SK-N-SH (cell line): ENCODE results near the gene EML5. TPM values are rescaled to one million over a fixed set of nuclear protein-coding genes. Genes with fewer than 3 reads are reported as not detected.

ENCODE experiments used
- CTCF ChIA-PET: fragments of 300-600, 350-600 bp; formaldehyde crosslinking; extraction: SDS; loops from one replicate; lab custom pipeline; 2021; lab: Yijun Ruan, JAX
- POLR2A ChIA-PET: fragments of 350-600 bp; sonication (Branson Sonifier 250); formaldehyde crosslinking; extraction: SDS; loops from one replicate; lab custom pipeline; 2020; ENCODE audit warnings: antibody characterized with exemption, inconsistent platforms; lab: Yijun Ruan, JAX
- DNase-seq: peaks from one replicate; pipeline ENCODE4 v3.0.0; 2012
- H2AFZ ChIP-seq: fragments of 200-600 bp; sonication (generic); 2 replicates; pipeline ENCODE4 v1.8.1; 2016; ENCODE audit warnings: antibody characterized with exemption, mild to moderate bottlenecking, low read depth
- H3F3A ChIP-seq: fragments of 200-600 bp; sonication (generic); replicated peaks from 2 replicates; pipeline ENCODE3; 2016; ENCODE audit warnings: antibody characterized with exemption, mild to moderate bottlenecking; ENCODE audit not compliant: insufficient read depth
- H3K27ac ChIP-seq, 2 experiments: fragments of 200-500 bp in 1 of 2; fragments of 200-600 bp in 1 of 2; sonication (Bioruptor generic) in 1 of 2; sonication (generic), shearing (Covaris generic) in 1 of 2; 2 replicates each; pipeline versions ENCODE4 v1.5.1 to v1.6.1; 2014 to 2016; ENCODE audit warnings: low read depth in 2 of 2, inconsistent platforms in 1 of 2, low read length in 1 of 2, mild to moderate bottlenecking in 1 of 2, mixed read lengths in 1 of 2
- H3K27me3 ChIP-seq: fragments of 200-600 bp; sonication (generic), shearing (Covaris generic); 2 replicates; pipeline ENCODE4 v1.6.1; 2016; ENCODE audit warnings: mixed run types; ENCODE audit not compliant: insufficient read depth
- H3K36me3 ChIP-seq, 2 experiments: fragments of 200-500 bp in 1 of 2; fragments of 200-600 bp in 1 of 2; sonication (Bioruptor generic) in 1 of 2; sonication (generic) in 1 of 2; replicated peaks in 1 of 2; 2 replicates each; pipeline versions ENCODE3 to v1.5.1; 2014 to 2016; ENCODE audit warnings: low read length in 1 of 2, mild to moderate bottlenecking in 1 of 2; ENCODE audit not compliant: insufficient read depth in 2 of 2, control insufficient read depth in 1 of 2
- H3K4me1 ChIP-seq, 2 experiments: fragments of 200-500 bp in 1 of 2; fragments of 200-600 bp in 1 of 2; sonication (Bioruptor generic) in 1 of 2; sonication (generic), shearing (Covaris generic) in 1 of 2; 2 replicates each; pipeline versions ENCODE4 v1.5.1 to v1.6.1; 2014 to 2016; ENCODE audit warnings: low read depth in 1 of 2, low read length in 1 of 2, mixed run types in 1 of 2; ENCODE audit not compliant: insufficient read depth in 2 of 2, control insufficient read depth in 1 of 2
- H3K4me2 ChIP-seq: fragments of 200-600 bp; sonication (generic), shearing (Covaris generic); 2 replicates; pipeline ENCODE4 v1.6.1; 2017; ENCODE audit warnings: mixed run types
- H3K4me3 ChIP-seq, 2 experiments: fragments of 200-500 bp in 1 of 2; fragments of 200-600 bp in 1 of 2; sonication (Bioruptor generic) in 1 of 2; sonication (generic), shearing (Covaris generic) in 1 of 2; 2 replicates each; pipeline versions ENCODE4 v1.5.1 to v1.8.1; 2014 to 2016; ENCODE audit warnings: low read depth in 2 of 2, inconsistent platforms in 1 of 2, low read length in 1 of 2, mild to moderate bottlenecking in 1 of 2, mixed read lengths in 1 of 2, moderate library complexity in 1 of 2
- H3K79me2 ChIP-seq: fragments of 200-600 bp; sonication (generic); 2 replicates; pipeline ENCODE4 v1.8.1; 2017; ENCODE audit warnings: mild to moderate bottlenecking; ENCODE audit not compliant: insufficient read depth
- H3K9ac ChIP-seq: fragments of 200-600 bp; sonication (generic); 2 replicates; pipeline ENCODE4 v1.6.1; 2017; ENCODE audit warnings: mixed run types
- H3K9me2 ChIP-seq: fragments of 200-600 bp; sonication (generic); 2 replicates; pipeline ENCODE4 v1.6.1; 2017; ENCODE audit warnings: mixed run types
- H3K9me3 ChIP-seq: fragments of 200-600 bp; sonication (generic); 2 replicates; pipeline ENCODE4 v1.6.1; 2017; ENCODE audit warnings: mixed run types, mild to moderate bottlenecking, moderate library complexity
- H4K20me1 ChIP-seq: fragments of 200-600 bp; sonication (generic); 2 replicates; pipeline ENCODE4 v1.6.1; 2017; ENCODE audit warnings: mild to moderate bottlenecking, mixed run types; ENCODE audit not compliant: insufficient read depth
- CHD2 ChIP-seq: fragments of 150-350 bp; IDR thresholded peaks from 2 replicates; pipeline ENCODE4 v1.6.1; 2018; ENCODE audit warnings: low read length; ENCODE audit not compliant: partially characterized antibody
- ELF1 ChIP-seq: IDR thresholded peaks from 2 replicates; pipeline ENCODE4 v1.4.0; 2012
- EP300 ChIP-seq, 2 experiments: IDR thresholded peaks; 2 replicates each; pipeline versions ENCODE4 v1.4.0 to v1.6.1; 2012; ENCODE audit warnings: borderline replicate concordance in 1 of 2, low read depth in 1 of 2, low read length in 1 of 2
- FOXJ3 ChIP-seq: sonication (generic); formaldehyde crosslinking; IDR thresholded peaks from 2 replicates; pipeline ENCODE4 v1.5.1; 2020; ENCODE audit warnings: mild to moderate bottlenecking, missing genetic modification reagents
- FOXM1 ChIP-seq: IDR thresholded peaks from 2 replicates; pipeline ENCODE4 v1.4.0; 2012; ENCODE audit warnings: low read depth, mild to moderate bottlenecking
- GABPA ChIP-seq: IDR thresholded peaks from 2 replicates; pipeline ENCODE4 v1.4.0; 2012; ENCODE audit warnings: low read depth, mild to moderate bottlenecking
- GATA2 ChIP-seq: sonication (generic); formaldehyde crosslinking; IDR thresholded peaks from 2 replicates; pipeline ENCODE4 v1.5.0; 2020; ENCODE audit warnings: mild to moderate bottlenecking, missing genetic modification reagents
- MXI1 ChIP-seq: IDR thresholded peaks from 2 replicates; pipeline ENCODE4 v1.6.1; 2012; ENCODE audit warnings: mild to moderate bottlenecking, low read depth, low read length, improper control_type of control experiment
- NFIC ChIP-seq: IDR thresholded peaks from 2 replicates; pipeline ENCODE4 v1.4.0; 2012; ENCODE audit warnings: borderline replicate concordance
- POLR2AphosphoS5 ChIP-seq: IDR thresholded peaks from 2 replicates; pipeline ENCODE4 v1.6.1; 2012; ENCODE audit warnings: low read depth, low read length
- RAD21 ChIP-seq: IDR thresholded peaks from 2 replicates; pipeline ENCODE4 v1.6.1; 2012; ENCODE audit warnings: mild to moderate bottlenecking, low read length
- RCOR1 ChIP-seq: fragments of 150-350 bp; IDR thresholded peaks from 2 replicates; pipeline ENCODE4 v1.6.1; 2017; ENCODE audit warnings: antibody characterized with exemption, low read length
- RFX5 ChIP-seq: IDR thresholded peaks from 2 replicates; pipeline ENCODE4 v1.6.1; 2012; ENCODE audit warnings: mild to moderate bottlenecking, improper control_type of control experiment, low read length
- RXRA ChIP-seq: IDR thresholded peaks from 2 replicates; pipeline ENCODE4 v1.4.0; 2012; ENCODE audit warnings: low read depth, mild to moderate bottlenecking, borderline replicate concordance
- SIN3A ChIP-seq: IDR thresholded peaks from 2 replicates; pipeline ENCODE4 v1.6.1; 2012; ENCODE audit warnings: low read depth, mild to moderate bottlenecking, low read length, moderate library complexity, borderline replicate concordance
- SMC3 ChIP-seq: IDR thresholded peaks from 2 replicates; pipeline ENCODE4 v1.6.1; 2012; ENCODE audit warnings: low read depth, low read length, improper control_type of control experiment
- TAF1 ChIP-seq: IDR thresholded peaks from 2 replicates; pipeline ENCODE4 v1.6.1; 2012; ENCODE audit warnings: low read depth, mild to moderate bottlenecking, low read length, moderate library complexity, borderline replicate concordance
- TEAD4 ChIP-seq: IDR thresholded peaks from 2 replicates; pipeline ENCODE4 v1.4.0; 2012; ENCODE audit warnings: mild to moderate bottlenecking, borderline replicate concordance; ENCODE audit not compliant: insufficient read depth
- WGBS: methylation state at CpG from one replicate; pipeline ENCODE4 v1.1.6; 2017; ENCODE audit warnings: low lambda C conversion rate; 5-methylcytosine and 5-hydroxymethylcytosine counted together
- polyA plus RNA-seq, 3 experiments: library from polyadenylated mRNA; depleted of rRNA; stranded (reverse); fragments of >200 nt; gene quantifications; 2 replicates each; pipeline ENCODE4 v1.2.3, GENCODE V29; 2012
- TF ChIP-seq, protein P1 (sequence below): fragments of 150-350 bp; IDR thresholded peaks from 2 replicates; pipeline ENCODE4 v1.6.1; 2016; ENCODE audit warnings: mild to moderate bottlenecking, low read depth, low read length
- TF ChIP-seq, protein P2 (sequence below): IDR thresholded peaks from 2 replicates; pipeline ENCODE4; 2012
- TF ChIP-seq, protein P3 (sequence below): IDR thresholded peaks from 2 replicates; pipeline ENCODE4 v1.4.0; 2012; ENCODE audit warnings: low read depth
- TF ChIP-seq, protein P4 (sequence below): IDR thresholded peaks from 2 replicates; pipeline ENCODE4 v1.4.0; 2012; ENCODE audit warnings: low read depth, borderline replicate concordance
- TF ChIP-seq, protein P5 (sequence below): IDR thresholded peaks from 2 replicates; pipeline ENCODE4 v1.6.1; 2012; ENCODE audit warnings: mild to moderate bottlenecking, low read depth, low read length, moderate library complexity

Gene EML5
- polyA plus RNA-seq, 1 of the 3 experiments (the other 2 are of a cell fraction) = 0.23 TPM

DNA sequence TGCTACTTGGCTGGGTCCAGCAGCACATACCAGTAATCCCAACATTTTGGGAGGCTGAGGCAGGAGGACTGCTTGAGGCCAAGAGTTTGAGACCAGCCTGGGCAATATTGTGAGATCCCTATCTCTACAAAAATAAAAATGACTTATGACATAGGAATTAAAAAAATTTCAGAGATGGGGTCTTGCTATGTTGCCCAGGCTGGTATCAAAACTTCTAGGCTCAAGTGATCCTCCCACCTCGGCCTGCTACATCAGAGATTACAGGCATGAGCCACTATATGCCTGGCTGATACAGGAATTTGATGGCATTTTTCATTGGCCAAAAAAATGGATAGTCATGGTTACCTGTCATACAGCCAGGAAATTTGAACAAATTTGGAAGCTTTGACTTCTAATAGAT, 175.3 kb downstream of the EML5 start:
- no peaks in the 10 kb centered on the region; the same call in 1 of the 2 replicates for H4K20me1 ChIP-seq
- H3K9me3 ChIP-seq = no peaks in the 10 kb centered on the region
- H3K79me2 ChIP-seq = no peaks in the 10 kb centered on the region
- no peak overlapping the region for H3K4me3 ChIP-seq
- peaks cover 9 to 15% of the 10 kb centered on the region in 2 experiments for H3K4me1 ChIP-seq
- H3K9me2 ChIP-seq = no peaks in the 10 kb centered on the region
- CTCF ChIA-PET = no interaction called here
- H3K9ac ChIP-seq = no peak overlapping the region
- no peak overlapping the region for H3K4me2 ChIP-seq
- peaks cover 43 to 52% of the 10 kb centered on the region in 2 experiments for H3K36me3 ChIP-seq
- no peak overlapping the region for H3K27ac ChIP-seq
- TF ChIP-seq EP300 (IDR thresholded peaks at IDR 0.05; ENCODE audit: borderline replicate concordance in 1 of 2, low read depth in 1 of 2, low read length in 1 of 2) = no peak
- TF ChIP-seq FOXM1 = no peak
- no peak for TF ChIP-seq NFIC
- TF ChIP-seq GATA2 = no peak
- TF ChIP-seq GABPA = no peak
- TF ChIP-seq, protein P1, sequence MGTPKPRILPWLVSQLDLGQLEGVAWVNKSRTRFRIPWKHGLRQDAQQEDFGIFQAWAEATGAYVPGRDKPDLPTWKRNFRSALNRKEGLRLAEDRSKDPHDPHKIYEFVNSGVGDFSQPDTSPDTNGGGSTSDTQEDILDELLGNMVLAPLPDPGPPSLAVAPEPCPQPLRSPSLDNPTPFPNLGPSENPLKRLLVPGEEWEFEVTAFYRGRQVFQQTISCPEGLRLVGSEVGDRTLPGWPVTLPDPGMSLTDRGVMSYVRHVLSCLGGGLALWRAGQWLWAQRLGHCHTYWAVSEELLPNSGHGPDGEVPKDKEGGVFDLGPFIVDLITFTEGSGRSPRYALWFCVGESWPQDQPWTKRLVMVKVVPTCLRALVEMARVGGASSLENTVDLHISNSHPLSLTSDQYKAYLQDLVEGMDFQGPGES = no peak
- TF ChIP-seq, protein P2, sequence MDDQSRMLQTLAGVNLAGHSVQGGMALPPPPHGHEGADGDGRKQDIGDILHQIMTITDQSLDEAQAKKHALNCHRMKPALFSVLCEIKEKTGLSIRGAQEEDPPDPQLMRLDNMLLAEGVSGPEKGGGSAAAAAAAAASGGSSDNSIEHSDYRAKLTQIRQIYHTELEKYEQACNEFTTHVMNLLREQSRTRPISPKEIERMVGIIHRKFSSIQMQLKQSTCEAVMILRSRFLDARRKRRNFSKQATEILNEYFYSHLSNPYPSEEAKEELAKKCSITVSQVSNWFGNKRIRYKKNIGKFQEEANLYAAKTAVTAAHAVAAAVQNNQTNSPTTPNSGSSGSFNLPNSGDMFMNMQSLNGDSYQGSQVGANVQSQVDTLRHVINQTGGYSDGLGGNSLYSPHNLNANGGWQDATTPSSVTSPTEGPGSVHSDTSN = no peak
- no peak for TF ChIP-seq POLR2AphosphoS5
- TF ChIP-seq, protein P3, sequence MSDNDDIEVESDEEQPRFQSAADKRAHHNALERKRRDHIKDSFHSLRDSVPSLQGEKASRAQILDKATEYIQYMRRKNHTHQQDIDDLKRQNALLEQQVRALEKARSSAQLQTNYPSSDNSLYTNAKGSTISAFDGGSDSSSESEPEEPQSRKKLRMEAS = no peak
- no peak for TF ChIP-seq TAF1
- no peak for TF ChIP-seq MXI1
- TF ChIP-seq SIN3A = no peak
- no peak for TF ChIP-seq RAD21
- TF ChIP-seq RCOR1 = no peak
- TF ChIP-seq SMC3 = no peak
- no peak for TF ChIP-seq RFX5
- DNase-seq = no peak
- POLR2A ChIA-PET = no interaction called here
- H2AFZ ChIP-seq = no peak overlapping the region
- no peaks in the 10 kb centered on the region for H3K27me3 ChIP-seq
- WGBS = 73% methylated on average over 1 of the region's 1 CpG
- peaks cover 29% of the 10 kb centered on the region for H3F3A ChIP-seq

DNA sequence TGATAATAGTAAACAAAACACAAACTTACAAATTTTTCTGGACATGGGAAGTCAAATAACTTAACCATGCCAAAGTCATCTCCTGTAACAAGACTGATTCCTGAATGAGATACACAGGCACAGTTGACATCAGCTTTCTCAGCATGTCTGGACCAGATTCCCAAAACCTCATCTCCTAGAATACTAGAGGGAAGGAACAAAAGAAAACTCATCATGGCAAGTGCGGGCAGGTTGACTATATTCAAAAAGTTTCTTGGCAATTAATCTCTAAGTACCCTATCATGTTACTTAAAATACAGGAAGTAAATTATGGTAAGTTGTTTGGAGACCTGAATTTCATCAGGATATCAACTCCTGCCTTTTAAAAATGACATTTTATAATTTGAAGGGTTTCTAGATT, 176.1 kb downstream of the EML5 start:
- CTCF ChIA-PET = interaction anchor here (0.7 kb wide), 1 partner anchor 34 kb away, joined by 4 read pairs; no protein-coding TSS in a partner anchor
- DNase-seq = no peak
- Histone ChIP-seq H3K9ac (no peak overlapping the region), H3K9me3 (no peaks in the 10 kb centered on the region), H3F3A (peaks cover 37% of the 10 kb centered on the region), H3K79me2 (no peaks in the 10 kb centered on the region), H3K9me2 (no peaks in the 10 kb centered on the region), H3K36me3 (peaks cover 51 to 57% of the 10 kb centered on the region in 2 experiments), H3K27me3 (no peaks in the 10 kb centered on the region), H3K27ac (no peak overlapping the region), H2AFZ (no peak overlapping the region), H4K20me1 (no peaks in the 10 kb centered on the region; the same call in 1 of the 2 replicates), H3K4me2 (no peak overlapping the region), H3K4me3 (no peak overlapping the region), H3K4me1 (peaks cover 9 to 16% of the 10 kb centered on the region in 2 experiments)
- 95% methylated on average over 1 of the region's 1 CpG for WGBS
- POLR2A ChIA-PET = no interaction called here
- TF ChIP-seq TEAD4 (no peak), RXRA (no peak), SMC3 (no peak), POLR2AphosphoS5 (no peak), ELF1 (no peak), FOXJ3 (CRISPR knock-in tag) (no peak), CHD2 (no peak)
- TF ChIP-seq, protein P4, sequence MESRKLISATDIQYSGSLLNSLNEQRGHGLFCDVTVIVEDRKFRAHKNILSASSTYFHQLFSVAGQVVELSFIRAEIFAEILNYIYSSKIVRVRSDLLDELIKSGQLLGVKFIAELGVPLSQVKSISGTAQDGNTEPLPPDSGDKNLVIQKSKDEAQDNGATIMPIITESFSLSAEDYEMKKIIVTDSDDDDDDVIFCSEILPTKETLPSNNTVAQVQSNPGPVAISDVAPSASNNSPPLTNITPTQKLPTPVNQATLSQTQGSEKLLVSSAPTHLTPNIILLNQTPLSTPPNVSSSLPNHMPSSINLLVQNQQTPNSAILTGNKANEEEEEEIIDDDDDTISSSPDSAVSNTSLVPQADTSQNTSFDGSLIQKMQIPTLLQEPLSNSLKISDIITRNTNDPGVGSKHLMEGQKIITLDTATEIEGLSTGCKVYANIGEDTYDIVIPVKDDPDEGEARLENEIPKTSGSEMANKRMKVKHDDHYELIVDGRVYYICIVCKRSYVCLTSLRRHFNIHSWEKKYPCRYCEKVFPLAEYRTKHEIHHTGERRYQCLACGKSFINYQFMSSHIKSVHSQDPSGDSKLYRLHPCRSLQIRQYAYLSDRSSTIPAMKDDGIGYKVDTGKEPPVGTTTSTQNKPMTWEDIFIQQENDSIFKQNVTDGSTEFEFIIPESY = no peak
- TF ChIP-seq, protein P5, sequence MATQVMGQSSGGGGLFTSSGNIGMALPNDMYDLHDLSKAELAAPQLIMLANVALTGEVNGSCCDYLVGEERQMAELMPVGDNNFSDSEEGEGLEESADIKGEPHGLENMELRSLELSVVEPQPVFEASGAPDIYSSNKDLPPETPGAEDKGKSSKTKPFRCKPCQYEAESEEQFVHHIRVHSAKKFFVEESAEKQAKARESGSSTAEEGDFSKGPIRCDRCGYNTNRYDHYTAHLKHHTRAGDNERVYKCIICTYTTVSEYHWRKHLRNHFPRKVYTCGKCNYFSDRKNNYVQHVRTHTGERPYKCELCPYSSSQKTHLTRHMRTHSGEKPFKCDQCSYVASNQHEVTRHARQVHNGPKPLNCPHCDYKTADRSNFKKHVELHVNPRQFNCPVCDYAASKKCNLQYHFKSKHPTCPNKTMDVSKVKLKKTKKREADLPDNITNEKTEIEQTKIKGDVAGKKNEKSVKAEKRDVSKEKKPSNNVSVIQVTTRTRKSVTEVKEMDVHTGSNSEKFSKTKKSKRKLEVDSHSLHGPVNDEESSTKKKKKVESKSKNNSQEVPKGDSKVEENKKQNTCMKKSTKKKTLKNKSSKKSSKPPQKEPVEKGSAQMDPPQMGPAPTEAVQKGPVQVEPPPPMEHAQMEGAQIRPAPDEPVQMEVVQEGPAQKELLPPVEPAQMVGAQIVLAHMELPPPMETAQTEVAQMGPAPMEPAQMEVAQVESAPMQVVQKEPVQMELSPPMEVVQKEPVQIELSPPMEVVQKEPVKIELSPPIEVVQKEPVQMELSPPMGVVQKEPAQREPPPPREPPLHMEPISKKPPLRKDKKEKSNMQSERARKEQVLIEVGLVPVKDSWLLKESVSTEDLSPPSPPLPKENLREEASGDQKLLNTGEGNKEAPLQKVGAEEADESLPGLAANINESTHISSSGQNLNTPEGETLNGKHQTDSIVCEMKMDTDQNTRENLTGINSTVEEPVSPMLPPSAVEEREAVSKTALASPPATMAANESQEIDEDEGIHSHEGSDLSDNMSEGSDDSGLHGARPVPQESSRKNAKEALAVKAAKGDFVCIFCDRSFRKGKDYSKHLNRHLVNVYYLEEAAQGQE = no peak
